ENCODE measurements around the gene DNAH14. TPM values are rescaled to one million over a fixed set of nuclear protein-coding genes. Genes with fewer than 3 reads are reported as not detected.

DNAH14 gene
- total and polyA plus RNA-seq, 2 of the 8 experiments (the other 6 are each of a cell fraction or from before 2014, with no cell fraction given) = 8.4 to 40.7 TPM

DNA sequence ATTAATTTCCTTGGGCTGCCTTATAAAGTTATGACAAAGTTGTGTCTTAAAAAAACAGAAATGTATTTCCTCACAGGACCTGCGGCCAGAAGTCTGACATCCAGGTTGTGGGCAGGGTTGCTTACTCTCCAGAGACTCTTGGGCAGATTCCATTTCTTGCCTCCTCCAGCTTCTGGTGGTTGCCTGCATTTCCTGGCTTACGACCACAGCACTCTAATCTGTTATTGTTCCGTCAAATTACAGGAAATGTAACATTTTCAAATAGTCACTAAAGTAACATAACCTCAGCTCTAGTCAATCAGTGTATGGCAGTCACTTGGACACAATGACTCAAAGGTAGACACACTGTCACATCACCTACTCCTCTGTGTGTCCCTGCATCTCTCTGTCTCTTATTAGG, 226.8 kb downstream of the DNAH14 start:
- Histone ChIP-seq H3K27ac (ENCODE audit: low read depth, low read length) (no peak overlapping the region), H3K79me1 (ENCODE audit: low read depth, low read length) (no peaks in the 10 kb centered on the region), H4K5ac (ENCODE audit: insufficient read length, low read depth, low read length) (no peak overlapping the region), H3K23ac (ENCODE audit: insufficient read length) (no peak overlapping the region), H3K79me2 (ENCODE audit: control insufficient read depth in 1 of 2, insufficient read depth in 2 of 2, low read length in 2 of 2) (no peaks in the 10 kb centered on the region), H3K4ac (replicated peaks; ENCODE audit: insufficient read length, low read depth, low read length) (no peak overlapping the region), H2AFZ (ENCODE audit: low read length) (no peak overlapping the region), H3K4me2 (ENCODE audit: insufficient read depth in 1 of 2, low read depth in 2 of 2, low read length in 2 of 2) (no peak overlapping the region), H3K56ac (replicated peaks; ENCODE audit: insufficient read length, low read depth, low read length) (no peak overlapping the region), H2BK5ac (ENCODE audit: low read depth, low read length) (no peak overlapping the region), H3K27me3 (replicated peaks in 1 of 4; ENCODE audit: control insufficient read depth in 3 of 4, extremely low read depth in 1 of 4, insufficient read depth in 3 of 4, low read length in 3 of 4) (no peaks in the 10 kb centered on the region), H2BK20ac (ENCODE audit: low read length) (no peak overlapping the region), H2AK5ac (ENCODE audit: low read depth, low read length) (no peak overlapping the region), H2BK15ac (ENCODE audit: low read length) (no peak overlapping the region), H4K20me1 (replicated peaks in 1 of 2; ENCODE audit: control insufficient read depth in 1 of 2, insufficient read depth in 2 of 2, low read length in 2 of 2) (no peaks in the 10 kb centered on the region), H3K18ac (ENCODE audit: extremely low read depth, low read length) (no peak overlapping the region), H3K4me1 (replicated peaks in 1 of 4; ENCODE audit: control insufficient read depth in 3 of 4, insufficient read depth in 4 of 4, low read length in 3 of 4) (no peaks in the 10 kb centered on the region), H3K9me3 (ENCODE audit: insufficient read depth in 2 of 2, low read depth in 1 of 2, low read length in 1 of 2) (no peaks in the 10 kb centered on the region), H3K9ac (replicated peaks in 1 of 4; ENCODE audit: extremely low read depth in 1 of 4, low read depth in 3 of 4, low read length in 3 of 4) (no peak overlapping the region), H2BK120ac (replicated peaks; ENCODE audit: low read depth, low read length) (no peak overlapping the region), H3K36me3 (ENCODE audit: control insufficient read depth in 2 of 4, insufficient read depth in 4 of 4, low read length in 3 of 4) (no peaks in the 10 kb centered on the region), H2BK12ac (ENCODE audit: low read depth, low read length) (no peak overlapping the region), H3K23me2 (ENCODE audit: low read depth, low read length) (no peaks in the 10 kb centered on the region), H3K4me3 (ENCODE audit: extremely low read depth in 1 of 4, insufficient read depth in 2 of 4, low read depth in 3 of 4, low read length in 4 of 4) (no peak overlapping the region), H3K14ac (ENCODE audit: insufficient read length) (no peak overlapping the region), H4K91ac (replicated peaks; ENCODE audit: insufficient read length, low read length) (no peak overlapping the region), H4K8ac (ENCODE audit: extremely low read depth, insufficient read depth, low read length) (no peak overlapping the region)
- no peak for DNase-seq (ENCODE audit: low read depth in 1 of 2, low spot score in 2 of 2)
- FAIRE-seq = no peak
- WGBS, 2 experiments (ENCODE audit: extremely low coverage in 1 of 2, insufficient coverage in 1 of 2, insufficient read length in 1 of 2, insufficient replicate concordance in 2 of 2, low coverage in 1 of 2, low lambda C conversion rate in 2 of 2, missing lambda C conversion rate in 1 of 2) = 92% methylated on average over 3 of the region's 3 CpGs; no CpG with 5 or more reads in 1 of the 2 experiments
- CTCF ChIA-PET (ENCODE audit: partially characterized antibody) = no interaction called here
- POLR2A ChIA-PET (ENCODE audit: partially characterized antibody) = no interaction called here
- TF ChIP-seq HDAC6 (IDR thresholded peaks at IDR 0.05; ENCODE audit: low read depth, low read length) (no peak), FOSL1 (IDR thresholded peaks at IDR 0.05; ENCODE audit: insufficient read depth, low read depth, low read length) (no peak), YY1 (IDR thresholded peaks at IDR 0.05; ENCODE audit: low read depth, low read length) (no peak), NANOG (IDR thresholded peaks at IDR 0.05; ENCODE audit: insufficient read depth, low read depth, low read length, poor library complexity, severe bottlenecking) (no peak), SRF (IDR thresholded peaks at IDR 0.05; ENCODE audit: low read depth, low read length) (no peak)
- TF ChIP-seq, protein P1, sequence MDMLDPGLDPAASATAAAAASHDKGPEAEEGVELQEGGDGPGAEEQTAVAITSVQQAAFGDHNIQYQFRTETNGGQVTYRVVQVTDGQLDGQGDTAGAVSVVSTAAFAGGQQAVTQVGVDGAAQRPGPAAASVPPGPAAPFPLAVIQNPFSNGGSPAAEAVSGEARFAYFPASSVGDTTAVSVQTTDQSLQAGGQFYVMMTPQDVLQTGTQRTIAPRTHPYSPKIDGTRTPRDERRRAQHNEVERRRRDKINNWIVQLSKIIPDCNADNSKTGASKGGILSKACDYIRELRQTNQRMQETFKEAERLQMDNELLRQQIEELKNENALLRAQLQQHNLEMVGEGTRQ (IDR thresholded peaks at IDR 0.05; ENCODE audit: low read length) = no peak
- TF ChIP-seq, protein P2, sequence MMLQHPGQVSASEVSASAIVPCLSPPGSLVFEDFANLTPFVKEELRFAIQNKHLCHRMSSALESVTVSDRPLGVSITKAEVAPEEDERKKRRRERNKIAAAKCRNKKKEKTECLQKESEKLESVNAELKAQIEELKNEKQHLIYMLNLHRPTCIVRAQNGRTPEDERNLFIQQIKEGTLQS (IDR thresholded peaks at IDR 0.05; ENCODE audit: insufficient read depth, low read depth, low read length) = no peak

All from H1 (cell line).